Tibial nerve (tissue), 3 donors: ENCODE data around the gene RCAN1.

ENCODE experiments used
- CTCF ChIP-seq, 5 experiments: fragments of 200-600 bp in 3 of 5; fragments of 450-650 bp in 2 of 5; sonication (generic) in 3 of 5; IDR thresholded peaks; one replicate each; pipeline ENCODE4 v1.5.1; 2016 to 2019; ENCODE audit warnings: antibody characterized with exemption in 5 of 5, mild to moderate bottlenecking in 3 of 5, moderate library complexity in 2 of 5
- POLR2A ChIP-seq, 2 donors: fragments of 450-650 bp; IDR thresholded peaks; one replicate each; pipeline ENCODE4 v1.6.1; 2017; ENCODE audit warnings: antibody characterized with exemption in 2 of 2, mild to moderate bottlenecking in 2 of 2, moderate library complexity in 2 of 2

- peak in 1 of 2 donors; percentile 12 for TF ChIP-seq POLR2A (IDR thresholded peaks at IDR 0.05)
- peak in 1 of 5 experiments; percentile 17 for TF ChIP-seq CTCF (IDR thresholded peaks at IDR 0.05)
Measured at GRCh38 chr21:34545079-34545884, 69.6 kb downstream of the RCAN1 start.
